Anterior cingulate cortex (tissue), 58 donors: ENCODE results near the gene BCLAF1.
"Not testable (repeated sequence)": the region's sequence is repeated elsewhere in the genome, so short reads cannot be mapped to it uniquely, and the experiment has no call there.

Experiments
- DNase-seq, 58 donors: peaks; one replicate each; lab custom pipeline; 2025; lab: John Stamatoyannopoulos, UW

BCLAF1 gene

GRCh38 chr6:136315594-136315993 is 25.9 kb upstream of the BCLAF1 start:
- DNase-seq, result no peak

GRCh38 chr6:136312975-136313374 is 23.3 kb upstream of the BCLAF1 start:
- no peak for DNase-seq

GRCh38 chr6:136309729-136310311 is 20.2 kb upstream of the BCLAF1 start:
- DNase-seq, result no peak

- DNase-seq, result no peak
These were observed 19.5 kb upstream of the BCLAF1 start for GRCh38 chr6:136309171-136309570.

GRCh38 chr6:136308469-136308868 is 18.8 kb upstream of the BCLAF1 start:
- not testable (repeated sequence) for DNase-seq

- DNase-seq, result no peak
These were observed 17.7 kb upstream of the BCLAF1 start for GRCh38 chr6:136307351-136307750.

- peak in 31 of 58 donors; percentile 6 to 91 (median 43) for DNase-seq
These were observed 16.8 kb upstream of the BCLAF1 start for GRCh38 chr6:136306466-136306865.

GRCh38 chr6:136304410-136304809 is 14.8 kb upstream of the BCLAF1 start:
- DNase-seq, result no peak

- DNase-seq, result no peak
These were observed 13.9 kb upstream of the BCLAF1 start for GRCh38 chr6:136303516-136303915.

GRCh38 chr6:136294621-136295020 is 5.0 kb upstream of the BCLAF1 start:
- DNase-seq, result no peak

GRCh38 chr6:136290410-136291010 is 864 bp upstream of the BCLAF1 start:
- DNase-seq, result peak in 49 of 58 donors; percentile 32 to 90 (median 66)

GRCh38 chr6:136289327-136289578 is 393 bp downstream of the BCLAF1 start:
- DNase-seq, result peak; percentile 34 to 90 (median 80)

GRCh38 chr6:136288566-136289326 is 900 bp downstream of the BCLAF1 start:
- DNase-seq, result peak in 55 of 58 donors; percentile 5 to 87 (median 68)

GRCh38 chr6:136284909-136285308 is 4.7 kb downstream of the BCLAF1 start:
- no peak for DNase-seq

GRCh38 chr6:136282906-136283305 is 6.7 kb downstream of the BCLAF1 start:
- no peak for DNase-seq

GRCh38 chr6:136280032-136280609 is 9.5 kb downstream of the BCLAF1 start:
- no peak for DNase-seq

- DNase-seq, result no peak
These were observed 15.6 kb downstream of the BCLAF1 start for GRCh38 chr6:136274062-136274461.

- DNase-seq, result no peak
These were observed 24.5 kb downstream of the BCLAF1 start for GRCh38 chr6:136265101-136265500.

- DNase-seq, result no peak
These were observed 26.7 kb downstream of the BCLAF1 start for GRCh38 chr6:136262940-136263339.

GRCh38 chr6:136254851-136255466 is 34.7 kb downstream of the BCLAF1 start:
- no peak for DNase-seq

GRCh38 chr6:136253734-136254133 is 35.9 kb downstream of the BCLAF1 start:
- DNase-seq, result no peak
